Stimulated activated CD4-positive, alpha-beta T cell treated with anti-CD3 and anti-CD28 coated beads, Interleukin-1b, Interleukin-23, amount 100 ng/mL, for 4 hours (primary cell): ENCODE measurements around the gene STARD5.

Source experiments
- DNase-seq, 2 donors: peaks; one replicate each; pipeline ENCODE4 v3.0.0-alpha.2; 2020; ENCODE audit warnings: low read depth in 2 of 2

The STARD5 gene

GRCh38 chr15:81292523-81293001 is 31.4 kb downstream of the STARD5 start:
- DNase-seq = peak in 1 of 2 donors; percentile 18

DNA sequence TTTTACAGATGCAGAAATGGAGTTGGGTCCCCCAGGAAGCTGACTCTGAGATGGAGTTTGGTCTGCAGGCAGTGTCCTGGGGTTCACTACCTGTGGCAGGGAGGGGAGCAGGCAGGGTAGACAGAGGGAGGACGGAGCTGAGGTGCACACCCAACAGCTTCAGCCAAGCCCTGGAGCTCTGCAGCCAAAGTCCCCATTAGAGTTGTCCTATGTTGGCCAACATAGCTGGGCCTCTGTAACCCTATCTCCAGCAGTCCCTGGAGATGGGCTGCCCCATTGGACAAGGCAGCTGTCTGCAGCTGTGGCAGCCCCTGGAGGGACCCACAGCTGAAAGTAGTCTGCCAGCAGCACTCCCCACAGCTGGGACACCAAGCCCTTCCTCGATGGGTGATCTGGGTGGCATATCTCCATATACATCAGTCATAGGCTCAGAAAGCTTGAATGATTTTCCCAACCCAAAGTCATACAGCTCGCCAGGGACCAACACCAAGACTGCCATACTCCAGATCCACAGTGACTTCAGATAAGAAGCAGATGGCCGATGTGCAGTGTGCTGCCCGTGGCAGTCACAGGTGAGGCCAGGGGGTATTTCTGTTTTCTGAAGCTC is 31.9 kb downstream of the STARD5 start:
- DNase-seq = no peak

- no peak for DNase-seq
These were observed 34.0 kb downstream of the STARD5 start for GRCh38 chr15:81289910-81290309.

- no peak for DNase-seq
These were observed 35.3 kb downstream of the STARD5 start for GRCh38 chr15:81288616-81289015.

DNA sequence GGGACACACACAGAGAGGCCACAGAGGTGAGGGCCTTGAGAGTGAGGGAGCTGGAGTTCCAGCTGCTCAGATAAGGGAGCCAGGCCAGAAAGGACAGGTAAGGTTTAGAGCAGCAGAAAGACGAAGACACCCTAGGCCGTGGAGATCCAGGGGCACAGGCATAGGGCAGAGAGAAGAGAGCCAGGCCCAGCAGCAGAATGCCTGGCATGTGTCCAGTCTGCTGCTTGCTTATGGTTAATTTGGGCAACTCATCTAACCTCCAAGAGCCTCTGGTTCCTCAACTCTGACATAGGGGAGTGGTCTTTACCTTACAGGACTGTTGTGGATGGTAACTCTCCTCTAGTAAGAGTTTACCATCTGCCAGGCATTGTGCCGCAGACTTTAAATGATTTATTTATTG is 35.9 kb downstream of the STARD5 start:
- DNase-seq = no peak

GRCh38 chr15:81286621-81287121 is 37.3 kb downstream of the STARD5 start:
- peak in 1 of 2 donors; percentile 25 for DNase-seq

DNA sequence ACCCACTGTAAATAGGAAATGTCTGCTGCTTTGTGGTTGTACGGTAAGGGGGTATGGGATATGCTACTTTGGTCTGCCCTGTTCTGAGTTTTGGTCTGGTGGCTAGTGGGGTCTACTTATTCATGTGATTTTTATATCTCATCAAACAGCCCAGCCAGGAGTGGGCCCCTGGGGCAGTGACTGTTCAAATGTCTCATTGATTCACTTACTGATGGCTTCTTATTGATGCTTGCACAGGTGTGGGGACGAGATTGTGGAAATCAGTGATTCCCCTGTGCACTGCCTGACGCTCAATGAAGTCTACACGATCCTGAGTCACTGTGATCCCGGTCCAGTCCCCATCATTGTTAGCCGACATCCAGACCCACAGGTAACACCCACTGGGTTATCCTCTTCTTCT is 38.5 kb downstream of the STARD5 start:
- no peak for DNase-seq

DNA sequence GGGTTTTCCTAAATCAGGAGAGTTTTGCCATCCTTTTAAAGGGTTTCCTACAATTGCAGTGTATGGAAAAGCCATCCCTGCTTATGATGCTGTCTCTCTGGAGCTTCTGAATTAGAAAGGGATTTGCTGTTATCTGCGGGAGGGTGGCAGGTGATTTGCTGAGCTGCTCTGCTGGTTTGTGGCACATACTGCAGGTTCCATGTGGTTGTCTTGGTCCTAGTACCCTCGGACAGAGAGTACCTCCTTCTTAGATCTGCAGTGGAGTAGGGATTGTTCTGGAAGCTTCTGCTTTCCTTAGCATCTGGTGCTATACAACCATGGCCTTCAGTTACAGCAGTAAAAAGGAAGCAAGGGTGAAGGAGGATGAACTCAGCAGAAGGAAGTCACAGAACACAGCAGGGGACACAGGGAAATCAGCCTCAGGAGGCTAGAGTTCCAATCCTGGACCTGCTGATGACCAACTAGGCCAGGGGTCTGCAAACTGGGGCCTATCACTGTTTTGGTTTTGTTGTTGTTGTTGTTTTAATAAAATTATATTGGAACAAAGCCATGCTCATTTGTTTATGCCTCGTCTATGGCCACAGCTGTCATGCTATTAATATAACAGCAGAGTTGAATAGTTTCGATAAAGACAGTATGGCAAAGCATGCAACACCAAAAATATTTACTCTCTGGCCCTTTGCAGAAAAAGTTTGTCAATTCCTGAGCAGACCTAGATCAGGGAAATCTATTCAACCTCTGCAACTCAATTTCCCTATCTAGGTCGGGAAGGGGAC is 39.5 kb downstream of the STARD5 start:
- DNase-seq = no peak

- DNase-seq = no peak
These were observed 41.0 kb downstream of the STARD5 start for GRCh38 chr15:81282911-81283310.

GRCh38 chr15:81282606-81282895 is 41.4 kb downstream of the STARD5 start:
- DNase-seq = no peak

DNA sequence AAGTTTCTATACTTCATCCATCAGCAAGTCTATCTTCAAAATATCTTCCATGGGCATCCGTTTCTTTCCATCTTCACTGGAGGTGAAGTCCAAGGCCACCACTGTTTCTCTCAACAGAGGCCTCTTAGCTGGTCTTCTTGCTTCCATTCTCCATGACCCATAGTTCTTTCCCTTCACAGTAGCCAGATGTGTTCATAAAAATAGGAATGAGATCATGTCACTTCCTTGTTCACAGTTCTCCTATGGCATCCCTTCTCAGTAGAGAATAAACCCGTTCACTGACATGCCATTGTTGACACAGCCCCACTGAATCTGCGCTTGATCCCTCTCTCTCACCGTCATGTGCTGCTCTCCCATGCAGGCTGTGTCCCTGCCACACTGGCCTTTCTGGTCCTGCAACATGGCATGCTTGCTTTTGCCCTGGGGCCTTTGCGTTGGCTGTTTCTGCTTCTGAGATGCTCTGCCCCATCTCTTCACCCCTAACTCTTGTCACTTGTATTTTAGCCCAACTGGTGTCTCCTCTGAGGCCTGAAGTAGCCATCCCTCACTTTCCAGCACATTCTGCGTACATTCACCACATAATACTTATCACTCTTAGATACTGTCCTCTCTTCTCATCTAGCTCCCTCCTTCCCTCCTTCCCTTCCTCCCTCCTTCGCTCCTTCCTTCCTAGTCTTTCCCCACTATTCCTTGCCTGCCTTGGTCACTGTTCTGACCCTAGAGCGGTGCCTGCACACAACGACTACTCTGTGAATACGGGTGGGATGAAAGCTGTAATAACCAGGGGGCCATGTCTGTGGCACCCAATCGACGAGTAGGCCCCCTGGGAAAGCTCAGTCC is 42.0 kb downstream of the STARD5 start:
- DNase-seq = no peak

DNA sequence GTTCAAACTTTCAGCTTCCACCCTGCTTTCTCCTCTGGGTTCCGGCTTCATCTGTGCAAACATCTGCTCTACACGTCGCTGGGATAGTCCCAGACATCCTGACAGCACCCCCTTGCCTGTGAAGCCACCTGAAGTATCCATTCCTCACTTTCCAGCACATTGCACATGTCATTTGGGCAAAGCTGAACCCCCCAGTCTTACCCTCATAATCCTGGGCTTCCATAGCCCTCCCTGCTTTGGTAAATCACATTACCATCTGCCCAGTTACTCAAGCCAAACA is 42.5 kb downstream of the STARD5 start:
- no peak for DNase-seq

- no peak for DNase-seq
These were observed 43.1 kb downstream of the STARD5 start for GRCh38 chr15:81280696-81281455.

DNA sequence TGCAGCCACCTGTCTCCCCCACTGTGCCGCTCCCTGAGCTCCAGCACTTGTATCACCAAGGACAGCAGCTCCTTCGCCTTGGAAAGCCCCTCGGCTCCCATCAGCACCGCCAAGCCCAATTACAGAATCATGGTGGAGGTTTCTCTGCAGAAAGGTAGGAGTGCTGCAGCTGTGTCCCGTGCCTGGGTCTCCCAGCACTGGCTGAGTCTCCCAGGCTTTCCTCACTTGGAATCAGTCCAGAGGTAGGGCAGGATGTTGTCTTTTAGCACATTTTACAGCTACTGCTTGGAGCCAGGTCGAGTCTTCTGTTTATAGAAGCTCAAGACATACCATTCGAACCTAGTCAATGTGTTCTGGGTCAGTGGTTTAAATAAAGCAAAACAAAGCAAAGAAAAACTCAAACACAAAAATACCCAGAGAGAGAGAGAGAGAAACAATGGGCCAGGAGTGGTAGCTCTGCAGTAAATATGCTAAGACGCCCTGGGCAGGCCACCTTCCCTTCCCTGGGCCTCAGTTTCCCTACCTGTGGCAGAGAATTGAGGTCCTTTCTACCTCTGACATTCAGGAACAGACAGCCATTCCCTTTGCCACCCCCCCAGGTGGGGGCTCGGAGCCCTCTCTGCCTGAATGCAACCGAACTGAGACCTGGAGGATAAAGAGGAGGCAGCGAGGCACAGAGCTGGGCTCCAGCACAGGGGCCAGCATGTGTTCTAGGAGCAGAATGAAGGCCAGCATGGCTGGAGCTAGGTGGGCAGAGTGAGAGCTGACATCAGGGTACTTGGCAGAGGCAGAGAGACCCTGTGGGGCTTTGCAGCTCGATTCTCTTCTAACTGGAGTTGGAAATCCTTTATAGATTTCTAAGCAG is 44.1 kb downstream of the STARD5 start:
- no peak for DNase-seq

- DNase-seq = no peak
These were observed 45.5 kb downstream of the STARD5 start for GRCh38 chr15:81278306-81279029.

- no peak for DNase-seq
These were observed 46.1 kb downstream of the STARD5 start for GRCh38 chr15:81277851-81278250.

DNA sequence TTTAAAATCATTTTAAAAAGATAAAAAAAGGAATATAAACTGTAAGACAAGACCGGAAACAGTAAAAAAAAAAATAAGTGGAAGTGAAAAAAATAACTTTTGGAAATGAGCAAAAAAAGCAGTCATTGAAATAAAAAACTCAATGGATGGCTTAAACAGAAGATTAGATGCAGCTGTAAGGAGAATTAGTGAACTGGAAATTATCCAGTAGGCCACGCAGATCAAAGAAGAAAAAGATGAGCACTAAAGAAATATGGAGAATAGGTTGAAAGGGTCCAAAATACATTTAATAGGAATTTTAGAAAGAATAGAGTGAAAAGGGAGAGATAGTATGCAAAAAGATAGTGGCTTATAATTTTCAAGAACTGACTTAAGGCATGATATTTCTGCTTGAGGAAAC is 47.0 kb downstream of the STARD5 start:
- DNase-seq = no peak

DNA sequence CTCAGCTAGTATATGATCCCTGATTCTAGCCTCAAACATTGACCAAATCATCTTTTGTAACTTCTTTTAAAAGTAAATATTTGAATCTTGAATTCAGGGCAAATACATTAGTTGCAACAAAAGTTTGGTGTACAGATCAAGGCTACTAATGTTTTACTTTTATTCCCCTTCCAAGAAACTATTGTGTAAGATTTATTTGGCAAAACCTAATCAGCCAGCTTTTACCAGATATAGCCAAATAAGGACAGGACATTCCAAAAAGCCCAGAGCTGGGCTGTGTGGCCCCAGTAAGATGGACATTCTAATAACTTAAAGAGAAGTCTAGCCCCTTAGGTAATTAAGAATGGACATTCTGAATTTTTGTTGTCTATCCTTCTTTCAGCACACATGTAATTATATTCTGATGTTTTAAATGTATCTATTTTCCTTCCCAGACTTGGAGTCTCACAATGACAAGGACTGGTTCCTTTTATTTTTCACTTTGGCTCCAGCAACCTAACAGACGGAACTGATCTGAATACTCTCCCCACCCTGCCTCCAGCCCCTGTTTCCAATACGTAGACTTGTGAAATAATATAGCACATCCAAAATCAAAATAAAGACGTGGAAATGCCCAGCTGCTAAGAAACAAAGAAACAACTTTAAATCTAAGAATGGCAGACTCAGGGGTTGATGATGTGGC is 48.1 kb downstream of the STARD5 start:
- no peak for DNase-seq

DNA sequence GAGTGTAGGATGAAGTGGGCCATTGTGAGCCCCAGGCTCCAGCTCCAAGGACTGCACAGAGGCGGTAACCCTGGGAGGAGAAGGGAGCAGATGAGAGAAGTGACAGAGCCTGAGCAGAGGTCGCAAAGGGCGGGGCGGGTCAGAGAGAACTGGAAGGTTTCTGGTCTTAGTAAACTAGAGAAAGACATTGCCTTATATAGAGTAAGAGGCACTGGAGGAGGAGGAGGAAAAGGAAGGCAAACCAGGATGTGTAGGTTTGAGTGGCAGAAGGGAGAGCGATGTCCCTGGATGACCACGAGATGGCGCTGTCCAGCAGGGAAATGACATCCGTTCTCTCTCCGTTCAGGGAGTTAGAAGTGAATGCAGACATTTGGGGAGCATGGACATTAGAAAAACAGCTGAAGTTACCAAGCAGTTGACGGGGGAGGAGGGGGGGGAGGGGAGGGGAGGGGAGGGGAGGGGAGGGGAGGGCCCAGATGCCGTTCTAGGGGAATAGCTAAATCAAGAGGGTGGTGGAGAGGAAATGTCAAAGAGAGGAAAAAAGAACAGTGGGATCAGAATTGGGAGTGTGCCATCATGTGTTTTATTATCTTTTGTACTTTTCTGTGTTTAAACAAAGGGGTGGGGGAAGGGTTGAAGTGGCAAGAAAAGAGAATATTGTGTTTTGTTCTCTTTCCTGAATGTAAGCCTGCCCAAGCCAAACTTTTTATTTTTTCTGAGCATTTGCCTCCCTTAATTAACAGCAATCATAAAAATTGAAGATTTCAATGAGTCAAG is 48.8 kb downstream of the STARD5 start:
- DNase-seq = peak; percentile 77 to 88
